Stimulated activated CD4-positive, alpha-beta T cell treated with anti-CD3 and anti-CD28 coated beads, TNF-alpha, amount 100 ng/mL, for 1 hour (primary cell): ENCODE data around the gene STARD7.
A peak's percentile ranks its signal among the peaks of the same experiment; 100 is the strongest.
"Not testable (repeated sequence)": the region's sequence is repeated elsewhere in the genome, so short reads cannot be mapped to it uniquely, and the experiment has no call there.

Experiments
- DNase-seq, 3 donors: peaks; one replicate each; pipeline ENCODE4 v3.0.0-alpha.2; 2020; ENCODE audit warnings: low read depth in 3 of 3, low spot score in 1 of 3

STARD7 gene

GRCh38 chr2:96208143-96209010 lies at the start of gene STARD7:
Gene STARD7 (minus strand): TSS chr2:96208827. CDS start chr2:96208434, 393 bp downstream.
- DNase-seq, result peak; percentile 84 to 96 (median 91)

- not testable (repeated sequence) for DNase-seq
Observed at GRCh38 chr2:96257744-96258143, 49.1 kb upstream of the STARD7 start.

DNA sequence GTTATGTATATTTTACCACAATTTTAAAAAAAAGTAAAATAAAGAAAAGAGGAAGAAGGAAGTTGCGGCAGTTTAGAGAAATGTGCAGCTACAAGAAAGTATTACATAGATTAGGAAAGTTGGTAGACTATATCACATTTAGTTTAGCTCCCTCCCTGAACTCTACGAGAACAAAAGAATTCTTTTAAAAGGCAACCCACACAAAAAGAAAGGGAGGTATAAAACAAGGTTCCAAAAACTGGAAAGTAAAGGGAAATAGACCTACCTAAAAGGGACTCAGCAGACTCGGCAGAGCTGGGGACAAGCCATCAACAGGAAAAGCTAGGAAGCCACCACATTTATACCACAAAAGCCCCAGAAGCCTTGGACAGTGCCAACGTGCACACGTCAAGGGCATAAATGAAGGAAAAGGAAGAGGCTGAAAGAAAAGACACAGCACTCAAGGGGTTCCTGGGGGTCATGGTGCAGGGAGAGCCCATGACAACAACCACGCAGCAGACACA lies 48.0 kb upstream of the STARD7 start:
- DNase-seq, result no peak

DNA sequence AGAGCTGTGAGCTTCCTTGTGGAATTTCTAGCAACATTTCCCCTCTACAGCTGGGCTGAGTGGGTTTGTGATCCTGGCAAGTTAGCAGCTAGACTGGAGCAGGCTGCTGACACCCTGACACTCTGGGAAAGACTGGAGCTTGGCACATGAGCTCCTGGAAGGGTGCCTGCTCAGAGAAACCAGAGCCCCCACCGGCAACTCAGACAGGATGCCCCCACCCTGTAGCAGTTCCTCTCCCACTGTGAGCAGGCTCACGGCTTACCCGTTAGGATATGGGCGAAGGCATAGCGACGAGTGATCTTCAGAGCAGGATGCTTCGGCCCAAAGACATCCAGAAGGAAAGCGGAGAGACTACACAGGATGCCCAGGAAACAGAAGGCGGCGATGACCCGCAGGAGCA lies 45.9 kb upstream of the STARD7 start:
- no peak for DNase-seq

- DNase-seq, result no peak
Observed at GRCh38 chr2:96253006-96253405, 44.4 kb upstream of the STARD7 start.

DNA sequence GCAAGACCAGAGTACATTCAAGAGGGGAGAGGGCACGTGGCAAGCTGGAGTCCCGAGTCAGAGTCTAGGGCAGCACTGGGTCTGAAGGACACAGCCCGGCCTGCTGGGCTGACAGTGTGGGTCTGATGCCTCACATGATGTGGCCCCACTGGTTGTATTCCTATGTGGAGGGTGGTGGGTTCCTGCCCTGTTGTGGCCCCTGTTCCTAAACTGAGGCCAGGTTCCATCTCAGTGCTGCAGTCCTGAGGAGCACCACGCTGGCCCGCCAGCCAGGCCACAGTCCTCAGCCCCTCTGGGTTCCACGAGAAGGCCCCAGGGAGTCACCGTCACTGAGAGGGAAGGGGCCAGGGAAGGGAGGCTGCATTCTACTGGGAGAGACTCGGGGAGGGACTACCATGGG lies 43.9 kb upstream of the STARD7 start:
- DNase-seq, result no peak

- DNase-seq, result no peak
Observed at GRCh38 chr2:96251721-96252292, 43.2 kb upstream of the STARD7 start.

GRCh38 chr2:96250188-96250587 lies 41.6 kb upstream of the STARD7 start:
- no peak for DNase-seq

DNA sequence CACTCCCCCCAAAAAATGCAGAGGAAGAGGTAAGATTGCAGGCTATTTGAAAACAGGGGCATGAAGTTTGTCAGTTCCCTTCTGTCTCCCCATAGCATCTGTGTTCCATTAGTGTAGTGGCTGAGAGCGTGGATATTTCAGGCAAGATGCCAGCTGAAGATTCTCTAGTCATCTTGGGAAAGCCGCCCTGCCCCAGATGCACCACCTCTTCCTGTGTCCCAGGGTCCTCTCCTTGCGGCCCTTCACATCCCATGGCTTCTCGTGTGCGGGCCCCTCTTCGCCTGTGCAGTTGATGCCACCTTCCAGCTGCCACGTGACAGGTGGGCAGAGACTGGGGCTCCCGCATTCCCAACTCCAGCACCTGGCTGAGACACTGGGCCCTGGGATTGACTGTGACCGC lies 41.0 kb upstream of the STARD7 start:
- no peak for DNase-seq

DNA sequence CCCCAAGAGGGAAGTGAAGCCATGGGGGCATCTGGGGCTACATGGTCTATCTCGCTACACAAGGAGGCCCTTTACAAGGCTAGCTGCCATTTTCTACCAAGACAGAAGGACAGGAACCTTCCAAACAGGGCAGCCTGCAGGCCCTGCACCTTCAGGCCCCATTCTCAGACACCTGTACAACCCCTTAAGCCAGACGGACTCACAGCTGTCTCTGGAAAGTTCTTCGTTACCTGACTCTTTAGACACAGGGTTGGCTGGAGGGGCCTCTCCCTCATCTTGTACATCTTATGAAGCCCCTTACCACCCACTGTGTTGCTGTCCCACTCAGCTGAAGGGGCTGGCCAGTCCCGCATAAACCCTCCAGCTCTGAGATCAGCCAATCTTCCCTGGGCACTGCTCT lies 40.0 kb upstream of the STARD7 start:
- DNase-seq, result no peak

DNA sequence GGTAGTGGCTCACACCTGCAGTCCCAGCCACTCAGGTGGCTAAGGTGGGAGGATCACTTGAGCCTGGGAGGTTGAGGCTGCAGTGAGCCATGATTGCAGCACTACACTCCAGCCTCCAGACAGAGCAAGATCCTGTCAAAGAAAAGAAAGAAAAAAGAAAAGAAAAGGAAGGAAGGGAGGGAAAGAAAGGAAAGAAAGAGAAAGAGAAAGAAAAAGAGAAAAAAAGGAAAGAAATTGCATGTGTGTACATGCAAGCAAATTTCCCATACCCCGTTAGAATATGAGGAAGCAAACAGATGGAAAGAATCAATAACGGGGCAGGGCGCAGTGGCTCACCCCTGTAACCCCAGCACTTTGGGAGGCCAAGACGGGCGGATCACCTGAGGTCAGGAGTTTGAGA lies 39.3 kb upstream of the STARD7 start:
- DNase-seq, result no peak

DNA sequence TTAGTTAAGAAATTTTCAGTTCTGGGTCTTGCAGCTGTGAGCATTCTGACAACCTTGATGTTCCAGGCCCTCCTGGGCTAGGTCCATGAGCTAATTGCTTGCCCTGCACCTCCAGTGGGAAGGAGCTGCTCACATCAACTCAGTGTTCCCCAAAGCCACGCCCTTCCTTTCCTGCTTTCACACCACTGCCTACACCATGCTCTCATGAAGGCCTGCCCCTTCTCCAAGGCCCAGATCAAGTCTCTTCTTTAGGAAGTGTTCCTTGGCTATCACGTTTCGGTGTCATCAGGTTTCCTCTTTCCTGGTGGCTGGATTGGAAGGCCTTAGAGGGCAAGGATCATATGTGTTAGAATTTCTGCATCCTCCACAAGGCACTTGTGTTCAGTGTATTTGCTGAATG lies 38.4 kb upstream of the STARD7 start:
- DNase-seq, result no peak

- no peak for DNase-seq
Observed at GRCh38 chr2:96245609-96246390, 37.2 kb upstream of the STARD7 start.

DNA sequence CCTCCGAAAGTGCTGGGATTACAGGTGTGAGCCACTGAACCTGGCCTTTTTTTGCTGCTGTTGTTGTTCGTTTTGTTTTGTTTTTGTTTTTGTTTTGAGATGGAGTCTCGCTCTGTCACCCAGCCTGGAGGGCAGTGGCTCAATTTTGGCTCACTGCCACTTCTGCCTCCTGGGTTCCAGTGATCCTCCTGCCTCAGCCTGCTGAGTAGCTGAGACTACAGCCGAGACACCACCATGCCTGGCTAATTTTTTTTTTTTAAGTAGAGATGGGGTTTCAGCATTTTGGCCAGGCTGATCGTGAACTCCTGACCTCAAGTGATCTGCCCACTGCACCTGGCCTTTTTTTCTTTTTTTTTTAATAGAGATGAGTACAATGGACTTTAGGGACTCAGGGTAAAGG lies 35.2 kb upstream of the STARD7 start:
- DNase-seq, result no peak

DNA sequence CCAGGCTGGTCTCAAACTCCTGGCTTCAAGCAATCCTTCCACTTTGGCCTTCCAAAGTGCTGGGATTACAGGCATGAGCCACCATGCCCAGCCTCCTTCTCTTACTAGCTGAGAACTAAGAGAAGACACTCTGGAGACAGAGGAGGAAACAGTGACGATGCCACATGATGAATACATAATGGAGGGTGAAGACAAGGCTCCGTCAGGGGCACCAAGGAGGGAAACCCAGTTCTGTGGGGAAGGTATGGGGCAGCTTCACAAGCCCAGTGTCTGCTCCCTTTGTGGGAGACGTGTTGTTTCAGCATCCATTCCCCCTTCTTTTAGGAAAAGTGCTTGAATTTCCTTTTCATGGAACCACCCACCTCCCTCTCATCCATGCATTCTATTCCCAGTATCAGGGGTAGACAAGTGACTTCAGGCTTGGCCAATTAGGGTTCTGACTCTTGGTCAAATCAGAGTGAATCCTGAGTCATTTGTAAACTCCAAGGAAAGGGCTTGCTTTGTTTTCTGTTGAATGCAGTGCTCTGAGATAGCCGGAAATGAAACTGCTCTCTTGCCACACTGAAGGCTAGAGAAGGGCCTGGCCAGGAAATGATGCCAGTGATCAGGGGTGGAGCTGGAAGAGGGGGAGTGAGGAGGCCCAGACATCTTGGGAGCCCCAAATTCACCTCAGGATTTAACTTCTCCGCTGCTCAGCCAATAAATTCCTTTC lies 33.4 kb upstream of the STARD7 start:
- no peak for DNase-seq

- no peak for DNase-seq
Observed at GRCh38 chr2:96241227-96241626, 32.6 kb upstream of the STARD7 start.

GRCh38 chr2:96240341-96241038 lies 31.9 kb upstream of the STARD7 start:
- no peak for DNase-seq

DNA sequence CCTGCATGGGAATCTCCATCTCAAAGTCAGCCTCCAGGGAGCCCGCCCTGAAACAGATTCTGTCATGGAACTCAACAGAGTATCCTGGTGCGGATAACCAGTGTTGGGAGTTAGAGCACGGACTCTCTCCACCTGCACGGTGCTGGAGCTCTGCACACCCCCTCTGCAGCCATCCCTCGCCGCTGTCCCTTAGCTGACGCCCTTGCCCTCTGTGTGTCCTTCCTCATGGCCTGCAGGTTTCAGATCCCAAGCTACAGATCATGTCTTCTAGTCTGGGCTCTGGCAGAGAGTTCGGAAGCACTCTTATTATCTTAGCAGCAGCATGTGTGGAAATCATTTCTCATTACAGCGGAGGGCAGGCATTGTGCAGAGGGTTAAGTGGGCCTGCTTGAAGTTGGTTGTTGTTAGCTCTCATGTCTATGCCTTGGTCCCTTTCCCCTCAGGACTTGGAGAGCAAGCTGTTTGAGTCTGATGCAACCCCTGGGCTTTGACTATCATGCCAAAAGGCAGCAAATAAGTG lies 31.2 kb upstream of the STARD7 start:
- DNase-seq, result no peak

- DNase-seq, result no peak
Observed at GRCh38 chr2:96239091-96239490, 30.5 kb upstream of the STARD7 start.

DNA sequence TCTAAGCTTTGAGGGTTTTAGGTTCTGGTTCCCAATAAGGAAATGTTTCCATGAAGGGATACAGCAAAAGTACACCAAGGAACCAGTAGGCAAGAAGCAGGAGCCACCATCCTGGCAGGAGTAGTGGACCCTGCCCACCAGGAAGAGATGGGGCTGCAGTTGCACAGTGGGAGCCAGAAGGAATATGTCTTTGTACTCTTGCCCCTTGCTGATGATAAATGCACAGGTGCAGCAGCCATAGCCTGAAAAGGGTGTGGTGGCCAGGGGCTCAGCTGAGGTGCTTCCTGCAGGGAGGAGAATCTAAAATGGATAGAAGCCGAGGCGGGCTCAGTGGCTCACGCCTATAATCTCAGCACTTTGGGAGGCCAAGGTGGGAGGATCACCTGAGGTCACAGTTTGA lies 29.6 kb upstream of the STARD7 start:
- no peak for DNase-seq
